Neural progenitor cell (in vitro differentiated cells): ENCODE data around the gene IL27RA.

ENCODE experiments used
- EZH2 ChIP-seq: fragments of 200-600 bp; sonication (generic); IDR thresholded peaks from 2 replicates; pipeline ENCODE4 v1.6.1; 2017; ENCODE audit warnings: antibody characterized with exemption, mild to moderate bottlenecking, moderate library complexity
- EZH2phosphoT487 ChIP-seq: fragments of 200-600 bp; sonication (generic); IDR thresholded peaks from 2 replicates; pipeline ENCODE4 v1.6.1; 2017; ENCODE audit warnings: antibody characterized with exemption

DNA sequence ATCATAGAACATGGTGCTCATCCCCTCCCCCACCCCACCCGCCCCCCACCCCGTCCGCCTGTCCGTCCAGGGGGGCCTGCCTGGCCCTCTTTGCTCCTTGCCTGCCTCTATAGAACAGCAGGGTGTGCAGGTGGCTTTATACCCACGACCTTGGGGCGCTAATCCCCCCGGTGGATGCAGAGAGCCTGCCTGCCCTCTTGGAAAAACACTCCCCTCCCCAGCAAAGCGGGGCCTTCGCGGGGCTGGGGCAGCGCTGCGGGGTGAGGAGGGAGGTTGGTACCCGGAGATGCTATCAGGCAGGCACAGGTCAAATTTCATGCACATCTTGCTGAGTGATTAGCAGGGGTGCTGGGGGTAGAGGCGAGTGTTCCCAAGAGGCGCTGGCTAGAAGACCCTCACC lies 47.4 kb upstream of the IL27RA start:
- TF ChIP-seq EZH2phosphoT487 = no peak
- TF ChIP-seq EZH2 = no peak
